ENCODE results near the gene ZNF83.

DNA sequence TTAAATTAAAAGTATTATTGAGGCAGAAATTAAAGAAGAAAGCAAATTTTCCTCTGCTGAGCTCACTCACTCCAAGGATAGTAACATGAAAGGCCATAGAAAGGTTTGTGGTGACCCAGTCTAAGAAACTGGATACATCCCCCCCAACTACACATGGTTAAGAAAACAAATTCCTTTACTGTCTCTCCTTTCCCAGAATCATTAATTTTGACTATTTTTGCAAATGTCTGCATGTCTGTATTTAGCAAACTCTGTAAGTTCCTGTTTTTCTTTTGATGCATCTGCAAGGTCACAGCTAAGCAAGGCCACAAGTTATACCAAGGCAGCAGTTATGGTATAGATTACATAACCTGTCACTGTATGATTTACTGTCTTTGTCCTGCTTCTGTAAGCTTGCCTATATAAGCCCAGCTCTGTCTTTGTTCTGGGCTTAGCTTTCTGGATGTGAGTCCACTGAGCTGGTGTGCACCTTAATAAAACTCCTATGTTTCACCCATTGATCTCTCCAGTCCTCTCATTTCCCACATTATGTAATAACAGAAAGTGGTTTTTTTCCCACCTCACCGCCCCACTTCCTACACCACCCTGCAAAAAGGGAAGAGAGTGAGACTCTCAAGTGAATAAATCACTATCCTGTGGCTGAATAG lies 8.5 kb upstream of the ZNF83 start:
- TF ChIP-seq CTCF (conservative IDR thresholded peaks at IDR 0.05) (no peak), EZH2 (IDR thresholded peaks at IDR 0.05; ENCODE audit: low read depth) (no peak)
